ENCODE measurements around the gene OR13A1. TPM values are rescaled to one million over a fixed set of nuclear protein-coding genes. Genes with fewer than 3 reads are reported as not detected.
"Not testable (repeated sequence)": the region's sequence is repeated elsewhere in the genome, so short reads cannot be mapped to it uniquely, and the experiment has no call there.

OR13A1 gene
- total RNA-seq, 1 experiment from 2014 or later = not detected

DNA sequence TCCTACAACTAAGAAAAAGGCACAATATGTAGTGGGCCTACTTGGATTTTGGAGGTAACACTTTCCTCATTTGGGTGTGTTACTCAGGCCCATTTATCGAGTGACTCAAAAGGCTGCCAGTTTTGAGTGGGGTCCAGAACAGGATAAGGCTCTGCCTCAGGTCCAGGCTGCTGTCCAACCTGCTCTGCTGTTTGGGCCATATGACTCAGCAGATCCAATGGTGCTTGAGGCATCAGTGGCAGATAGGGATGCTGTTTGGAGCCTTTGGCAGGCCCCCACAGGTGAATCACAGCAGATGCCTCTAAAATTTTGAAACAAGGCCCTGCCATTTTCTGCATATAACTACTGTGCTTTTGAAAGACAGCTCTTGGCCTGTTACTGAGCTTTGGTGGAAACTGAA lies 24.5 kb upstream of the OR13A1 start:
- no peaks in the 10 kb centered on the region for H4K20me1 ChIP-seq (ENCODE audit: insufficient read depth)
- no peaks in the 10 kb centered on the region for H3K9me2 ChIP-seq (ENCODE audit: insufficient read depth)
- CTCF ChIA-PET = no interaction called here
- no peak for TF ChIP-seq EZH2 (IDR thresholded peaks at IDR 0.05; ENCODE audit: low read depth)
- TF ChIP-seq, protein P1, sequence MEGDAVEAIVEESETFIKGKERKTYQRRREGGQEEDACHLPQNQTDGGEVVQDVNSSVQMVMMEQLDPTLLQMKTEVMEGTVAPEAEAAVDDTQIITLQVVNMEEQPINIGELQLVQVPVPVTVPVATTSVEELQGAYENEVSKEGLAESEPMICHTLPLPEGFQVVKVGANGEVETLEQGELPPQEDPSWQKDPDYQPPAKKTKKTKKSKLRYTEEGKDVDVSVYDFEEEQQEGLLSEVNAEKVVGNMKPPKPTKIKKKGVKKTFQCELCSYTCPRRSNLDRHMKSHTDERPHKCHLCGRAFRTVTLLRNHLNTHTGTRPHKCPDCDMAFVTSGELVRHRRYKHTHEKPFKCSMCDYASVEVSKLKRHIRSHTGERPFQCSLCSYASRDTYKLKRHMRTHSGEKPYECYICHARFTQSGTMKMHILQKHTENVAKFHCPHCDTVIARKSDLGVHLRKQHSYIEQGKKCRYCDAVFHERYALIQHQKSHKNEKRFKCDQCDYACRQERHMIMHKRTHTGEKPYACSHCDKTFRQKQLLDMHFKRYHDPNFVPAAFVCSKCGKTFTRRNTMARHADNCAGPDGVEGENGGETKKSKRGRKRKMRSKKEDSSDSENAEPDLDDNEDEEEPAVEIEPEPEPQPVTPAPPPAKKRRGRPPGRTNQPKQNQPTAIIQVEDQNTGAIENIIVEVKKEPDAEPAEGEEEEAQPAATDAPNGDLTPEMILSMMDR (conservative IDR thresholded peaks at IDR 0.05) = no peak
- intact Hi-C loops (cut with micrococcal nuclease; ENCODE audit: unreplicated experiment) = no loop called here
- H3K4me2 ChIP-seq = no peak overlapping the region
- no peak for DNase-seq
- no peak overlapping the region for H3K4me3 ChIP-seq
- no peak overlapping the region for H3K27ac ChIP-seq
- POLR2A ChIA-PET (ENCODE audit: unreplicated experiment) = no interaction called here
- no peaks in the 10 kb centered on the region for H3K36me3 ChIP-seq (ENCODE audit: low read depth)
- no TSS peak for BruUV-seq (replicated peaks)
- H3F3A ChIP-seq (ENCODE audit: insufficient read depth, low read depth) = no peaks in the 10 kb centered on the region
- H3K27me3 ChIP-seq (ENCODE audit: insufficient read depth, low read depth) = peaks cover 6% of the 10 kb centered on the region; the same call in 1 of the 2 replicates
- H3K9me3 ChIP-seq (ENCODE audit: insufficient read depth, low read depth) = no peaks in the 10 kb centered on the region; the same call in 1 of the 2 replicates
- no peak overlapping the region for H2AFZ ChIP-seq
- no peaks in the 10 kb centered on the region for H3K79me2 ChIP-seq (ENCODE audit: low read depth)
- no peaks in the 10 kb centered on the region for H3K4me1 ChIP-seq (replicated peaks; ENCODE audit: insufficient read depth)

DNA sequence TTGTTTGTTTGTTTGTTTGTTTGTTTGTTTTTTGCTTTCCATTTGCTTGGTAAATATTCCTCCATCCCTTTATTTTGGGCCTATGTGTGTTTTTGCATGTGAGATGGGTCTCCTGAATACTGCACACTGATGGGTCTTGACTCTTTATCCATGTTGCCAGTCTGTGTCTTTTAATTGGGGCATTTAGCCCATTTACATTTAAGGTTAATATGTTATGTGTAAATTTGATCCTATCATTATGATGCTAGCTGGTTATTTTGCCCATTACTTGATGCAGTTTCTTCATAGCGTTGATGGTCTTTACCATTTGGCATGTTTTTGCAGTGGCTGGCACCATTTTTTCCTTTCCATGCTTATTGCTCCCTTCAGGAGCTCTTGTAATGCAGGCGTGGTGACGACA lies 16.4 kb upstream of the OR13A1 start:
- H3F3A ChIP-seq (ENCODE audit: insufficient read depth, low read depth); DNase-seq; H3K4me1 ChIP-seq (replicated peaks; ENCODE audit: insufficient read depth); H2AFZ ChIP-seq; H3K9me3 ChIP-seq (ENCODE audit: insufficient read depth, low read depth); H4K20me1 ChIP-seq (ENCODE audit: insufficient read depth); H3K4me2 ChIP-seq; H3K79me2 ChIP-seq (ENCODE audit: low read depth); H3K9me2 ChIP-seq (ENCODE audit: insufficient read depth); H3K27ac ChIP-seq; H3K4me3 ChIP-seq; CTCF ChIA-PET; intact Hi-C loops (cut with micrococcal nuclease; ENCODE audit: unreplicated experiment); H3K36me3 ChIP-seq (ENCODE audit: low read depth); BruUV-seq (replicated peaks): not testable (repeated sequence)
- POLR2A ChIA-PET (ENCODE audit: unreplicated experiment) = interaction anchor here (0.5 kb wide), 1 partner anchor 891 kb away, joined by 3 read pairs; no protein-coding TSS in a partner anchor
- H3K27me3 ChIP-seq (ENCODE audit: insufficient read depth, low read depth) = peaks cover 16% of the 10 kb centered on the region; the same call in 1 of the 2 replicates

DNA sequence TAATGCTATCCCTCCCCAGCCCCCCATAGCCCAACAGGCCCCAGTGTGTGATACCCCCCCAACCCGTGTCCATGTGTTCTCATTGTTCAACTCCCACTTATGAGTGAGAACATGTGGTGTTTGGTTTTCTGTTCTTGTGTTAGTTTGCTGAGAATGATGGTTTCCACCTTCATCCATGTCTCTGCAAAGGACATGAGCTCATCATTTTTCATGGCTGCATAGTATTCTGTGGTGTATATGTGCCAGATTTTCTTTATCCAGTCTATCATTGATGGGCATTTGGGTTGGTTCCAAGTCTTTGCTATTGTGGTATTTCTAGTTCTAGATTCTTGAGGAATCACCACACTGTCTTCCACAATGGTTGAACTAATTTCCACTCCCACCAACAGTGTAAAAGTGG lies 11.5 kb upstream of the OR13A1 start:
- H3K36me3 ChIP-seq (ENCODE audit: low read depth); H3F3A ChIP-seq (ENCODE audit: insufficient read depth, low read depth); H3K4me3 ChIP-seq; H3K9me3 ChIP-seq (ENCODE audit: insufficient read depth, low read depth); H3K27ac ChIP-seq; H3K4me2 ChIP-seq; H2AFZ ChIP-seq; H3K79me2 ChIP-seq (ENCODE audit: low read depth); DNase-seq; CTCF ChIA-PET; H3K4me1 ChIP-seq (replicated peaks; ENCODE audit: insufficient read depth); intact Hi-C loops (cut with micrococcal nuclease; ENCODE audit: unreplicated experiment); BruUV-seq (replicated peaks); POLR2A ChIA-PET (ENCODE audit: unreplicated experiment); H3K9me2 ChIP-seq (ENCODE audit: insufficient read depth); H4K20me1 ChIP-seq (ENCODE audit: insufficient read depth): not testable (repeated sequence)
- peaks cover 10% of the 10 kb centered on the region; the same call in 1 of the 2 replicates for H3K27me3 ChIP-seq (ENCODE audit: insufficient read depth, low read depth)

DNA sequence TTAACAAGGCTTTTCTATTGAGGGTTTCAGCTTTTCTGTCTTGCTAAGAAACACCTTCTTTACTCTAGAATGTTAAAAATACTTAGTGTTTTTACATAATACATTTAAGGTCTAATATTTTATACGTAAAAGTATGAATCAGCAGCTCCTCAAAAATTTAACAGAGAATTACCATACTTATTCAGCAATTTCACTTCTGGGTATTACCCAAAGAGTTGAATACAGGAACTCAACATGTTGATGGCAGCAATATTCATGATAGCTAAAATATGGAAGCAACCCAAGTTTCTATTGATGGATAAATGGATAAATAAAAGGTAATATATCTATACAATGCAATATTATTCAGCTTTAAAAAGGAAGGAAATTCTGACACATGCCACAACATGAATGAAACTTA lies 9.7 kb upstream of the OR13A1 start:
- ChIA-PET CTCF (no interaction called here), POLR2A (ENCODE audit: unreplicated experiment) (no interaction called here)
- Histone ChIP-seq H3K27ac (no peak overlapping the region), H3K4me2 (no peak overlapping the region), H2AFZ (no peak overlapping the region), H3K4me1 (replicated peaks; ENCODE audit: insufficient read depth) (no peaks in the 10 kb centered on the region), H3K4me3 (no peak overlapping the region), H3K9me3 (ENCODE audit: insufficient read depth, low read depth) (no peaks in the 10 kb centered on the region), H3F3A (ENCODE audit: insufficient read depth, low read depth) (no peaks in the 10 kb centered on the region), H3K27me3 (ENCODE audit: insufficient read depth, low read depth) (no peaks in the 10 kb centered on the region), H3K79me2 (ENCODE audit: low read depth) (no peaks in the 10 kb centered on the region), H3K36me3 (ENCODE audit: low read depth) (no peaks in the 10 kb centered on the region; the same call in 1 of the 2 replicates), H3K9me2 (ENCODE audit: insufficient read depth) (no peaks in the 10 kb centered on the region), H4K20me1 (ENCODE audit: insufficient read depth) (no peaks in the 10 kb centered on the region)
- DNase-seq = no peak
- no TSS peak for BruUV-seq (replicated peaks)
- TF ChIP-seq, protein P1 (conservative IDR thresholded peaks at IDR 0.05) = no peak
- no peak for TF ChIP-seq EZH2 (IDR thresholded peaks at IDR 0.05; ENCODE audit: low read depth)
- intact Hi-C loops (cut with micrococcal nuclease; ENCODE audit: unreplicated experiment) = no loop called here

Data from PC-9 (cell line).